Thyroid gland (tissue), 4 donors: ENCODE measurements around the gene WDR26.

Experiments
- CTCF ChIP-seq, 6 experiments: fragments of 200-600 bp in 3 of 6; fragments of 450-650 bp in 3 of 6; sonication (generic) in 3 of 6; IDR thresholded peaks; one replicate each; pipeline ENCODE4 v1.5.1; 2016 to 2019; ENCODE audit warnings: antibody characterized with exemption in 6 of 6, mild to moderate bottlenecking in 2 of 6, inconsistent platforms in 1 of 6, moderate library complexity in 1 of 6
- POLR2A ChIP-seq, 2 donors: fragments of 450-650 bp; IDR thresholded peaks; one replicate each; pipeline ENCODE4 v1.6.1; 2017; ENCODE audit warnings: antibody characterized with exemption in 2 of 2, mild to moderate bottlenecking in 2 of 2, moderate library complexity in 1 of 2

- no peak for TF ChIP-seq POLR2A (IDR thresholded peaks at IDR 0.05)
- no peak for TF ChIP-seq CTCF (IDR thresholded peaks at IDR 0.05)
Measured at GRCh38 chr1:224404916-224405603, 29.5 kb downstream of the WDR26 start.
